ENCODE results near the gene SNU13.
A peak's percentile ranks its signal among the peaks of the same experiment; 100 is the strongest.
"Not testable (repeated sequence)": the region's sequence is repeated elsewhere in the genome, so short reads cannot be mapped to it uniquely, and the experiment has no call there.

Gene SNU13

DNA sequence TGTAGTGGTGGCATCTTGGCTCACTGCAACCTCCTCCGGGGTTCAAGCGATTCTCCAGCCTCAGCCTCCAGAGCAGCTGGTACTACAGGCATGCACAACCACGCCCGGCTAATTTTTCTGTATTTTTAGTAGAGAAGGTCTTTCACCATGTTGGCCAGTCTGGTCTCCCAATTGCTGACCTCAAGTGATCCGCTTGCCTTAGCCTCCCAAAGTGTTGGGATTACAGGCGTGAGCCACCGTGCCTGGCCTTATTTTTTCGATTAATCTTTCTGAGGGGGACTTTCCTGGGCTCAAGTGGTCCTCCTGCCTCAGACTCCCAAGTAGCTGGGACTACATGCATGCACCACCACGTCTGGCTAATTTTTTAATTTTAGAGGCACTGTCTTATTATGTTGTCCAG is 5.6 kb downstream of the SNU13 start:
- TF ChIP-seq, protein P1, sequence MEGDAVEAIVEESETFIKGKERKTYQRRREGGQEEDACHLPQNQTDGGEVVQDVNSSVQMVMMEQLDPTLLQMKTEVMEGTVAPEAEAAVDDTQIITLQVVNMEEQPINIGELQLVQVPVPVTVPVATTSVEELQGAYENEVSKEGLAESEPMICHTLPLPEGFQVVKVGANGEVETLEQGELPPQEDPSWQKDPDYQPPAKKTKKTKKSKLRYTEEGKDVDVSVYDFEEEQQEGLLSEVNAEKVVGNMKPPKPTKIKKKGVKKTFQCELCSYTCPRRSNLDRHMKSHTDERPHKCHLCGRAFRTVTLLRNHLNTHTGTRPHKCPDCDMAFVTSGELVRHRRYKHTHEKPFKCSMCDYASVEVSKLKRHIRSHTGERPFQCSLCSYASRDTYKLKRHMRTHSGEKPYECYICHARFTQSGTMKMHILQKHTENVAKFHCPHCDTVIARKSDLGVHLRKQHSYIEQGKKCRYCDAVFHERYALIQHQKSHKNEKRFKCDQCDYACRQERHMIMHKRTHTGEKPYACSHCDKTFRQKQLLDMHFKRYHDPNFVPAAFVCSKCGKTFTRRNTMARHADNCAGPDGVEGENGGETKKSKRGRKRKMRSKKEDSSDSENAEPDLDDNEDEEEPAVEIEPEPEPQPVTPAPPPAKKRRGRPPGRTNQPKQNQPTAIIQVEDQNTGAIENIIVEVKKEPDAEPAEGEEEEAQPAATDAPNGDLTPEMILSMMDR (IDR thresholded peaks at IDR 0.05; ENCODE audit: borderline replicate concordance, control extremely low read depth, extremely low read depth, insufficient read depth, missing control alignments) = no peak
- no peak for DNase-seq (ENCODE audit: low spot score)
- in situ Hi-C loops (cut with MboI; ENCODE audit: low sequenced_read_pairs, unreplicated experiment) = no loop called here

DNA sequence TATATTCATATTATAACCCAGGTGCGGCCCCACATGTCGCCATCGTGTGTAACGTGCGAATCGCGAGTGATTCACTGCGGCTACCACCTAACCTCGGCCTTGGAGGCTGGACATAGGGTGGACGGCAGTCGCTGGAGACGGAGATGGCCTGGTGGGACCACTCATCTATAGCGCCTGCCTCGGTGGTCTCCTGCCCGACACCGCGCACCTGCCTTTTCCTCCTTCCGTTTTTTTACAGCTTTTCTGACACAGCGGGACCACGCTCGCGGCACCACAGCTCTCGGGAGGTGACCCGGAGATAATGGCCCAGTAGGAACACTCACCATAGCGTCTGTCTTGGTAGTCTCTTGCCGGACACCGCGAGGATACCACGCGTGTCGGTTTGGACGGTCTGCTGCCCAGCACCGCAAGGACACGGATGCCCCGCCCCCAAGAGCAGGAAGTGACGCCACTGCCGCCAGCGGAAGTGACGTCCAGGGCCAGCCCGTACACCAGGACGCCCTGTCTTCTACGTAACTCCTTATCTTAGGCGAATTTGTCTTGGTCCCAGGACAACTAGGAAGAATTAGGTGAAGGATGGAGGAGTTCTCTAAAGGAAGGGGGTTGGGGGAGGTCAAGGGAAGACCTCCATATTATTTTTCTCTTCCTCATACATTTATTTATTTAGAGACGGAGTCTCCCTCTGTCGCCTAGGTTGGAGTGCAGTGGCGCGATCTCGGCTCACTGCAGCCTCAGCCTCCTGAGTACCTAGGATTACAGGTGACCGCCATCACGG is 6.4 kb downstream of the SNU13 start:
- TF ChIP-seq, protein P1 (IDR thresholded peaks at IDR 0.05; ENCODE audit: borderline replicate concordance, control extremely low read depth, extremely low read depth, insufficient read depth, missing control alignments) = no peak
- DNase-seq (ENCODE audit: low spot score) = peak; percentile 85
- in situ Hi-C loops (cut with MboI; ENCODE audit: low sequenced_read_pairs, unreplicated experiment) = no loop called here

- DNase-seq (ENCODE audit: low spot score) = no peak
- in situ Hi-C loops (cut with MboI; ENCODE audit: low sequenced_read_pairs, unreplicated experiment) = no loop called here
- TF ChIP-seq, protein P1 (IDR thresholded peaks at IDR 0.05; ENCODE audit: borderline replicate concordance, control extremely low read depth, extremely low read depth, insufficient read depth, missing control alignments) = no peak
Observed at GRCh38 chr22:41681616-41682015, 7.1 kb downstream of the SNU13 start.

GRCh38 chr22:41676134-41676533 is 12.5 kb downstream of the SNU13 start:
- in situ Hi-C loops (cut with MboI; ENCODE audit: low sequenced_read_pairs, unreplicated experiment) = no loop called here
- TF ChIP-seq, protein P1 (IDR thresholded peaks at IDR 0.05; ENCODE audit: borderline replicate concordance, control extremely low read depth, extremely low read depth, insufficient read depth, missing control alignments) = no peak

GRCh38 chr22:41674846-41675340 is 13.8 kb downstream of the SNU13 start:
- no peak for DNase-seq (ENCODE audit: low spot score)
- TF ChIP-seq, protein P1 (IDR thresholded peaks at IDR 0.05; ENCODE audit: borderline replicate concordance, control extremely low read depth, extremely low read depth, insufficient read depth, missing control alignments) = no peak
- in situ Hi-C loops (cut with MboI; ENCODE audit: low sequenced_read_pairs, unreplicated experiment) = no loop called here

More at GRCh38 chr22:41676134-41676533, 12.5 kb downstream of the SNU13 start:
- no peak for DNase-seq (ENCODE audit: low spot score)

GRCh38 chr22:41672780-41673509 is 15.7 kb downstream of the SNU13 start:
- TF ChIP-seq, protein P1 (IDR thresholded peaks at IDR 0.05; ENCODE audit: borderline replicate concordance, control extremely low read depth, extremely low read depth, insufficient read depth, missing control alignments) = peak; percentile 22
- no peak for DNase-seq (ENCODE audit: low spot score)
- in situ Hi-C loops (cut with MboI; ENCODE audit: low sequenced_read_pairs, unreplicated experiment) = no loop called here

DNA sequence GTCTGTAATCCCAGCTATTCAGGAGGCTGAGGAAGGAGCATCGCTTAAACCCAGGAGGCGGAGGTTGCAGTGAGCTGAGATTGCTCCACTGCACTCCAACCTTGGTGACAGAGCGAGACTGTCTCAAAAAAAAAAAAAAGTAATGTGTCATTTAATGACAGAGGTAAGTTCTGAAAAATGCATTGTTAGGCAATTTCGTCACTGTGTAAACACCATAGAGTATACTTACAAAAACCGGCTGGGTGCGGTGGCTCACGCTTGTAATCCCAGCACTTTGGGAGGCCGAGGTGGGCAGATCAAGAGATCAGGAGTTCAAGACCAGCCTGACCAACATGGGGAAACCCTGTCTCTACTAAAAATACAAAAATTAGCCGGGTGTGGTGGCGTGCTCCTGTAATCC is 16.6 kb downstream of the SNU13 start:
- DNase-seq (ENCODE audit: low spot score); in situ Hi-C loops (cut with MboI; ENCODE audit: low sequenced_read_pairs, unreplicated experiment): not testable (repeated sequence)
